GM18870 (cell line): ENCODE results near the gene CILP2.

Experiments
- ATAC-seq: cut with Tn5 transposase; IDR thresholded peaks from one replicate; pipeline ENCODE4 v1.9.1; 2021; ENCODE audit warnings: moderate library complexity; ENCODE audit not compliant: unreplicated experiment

Gene CILP2

DNA sequence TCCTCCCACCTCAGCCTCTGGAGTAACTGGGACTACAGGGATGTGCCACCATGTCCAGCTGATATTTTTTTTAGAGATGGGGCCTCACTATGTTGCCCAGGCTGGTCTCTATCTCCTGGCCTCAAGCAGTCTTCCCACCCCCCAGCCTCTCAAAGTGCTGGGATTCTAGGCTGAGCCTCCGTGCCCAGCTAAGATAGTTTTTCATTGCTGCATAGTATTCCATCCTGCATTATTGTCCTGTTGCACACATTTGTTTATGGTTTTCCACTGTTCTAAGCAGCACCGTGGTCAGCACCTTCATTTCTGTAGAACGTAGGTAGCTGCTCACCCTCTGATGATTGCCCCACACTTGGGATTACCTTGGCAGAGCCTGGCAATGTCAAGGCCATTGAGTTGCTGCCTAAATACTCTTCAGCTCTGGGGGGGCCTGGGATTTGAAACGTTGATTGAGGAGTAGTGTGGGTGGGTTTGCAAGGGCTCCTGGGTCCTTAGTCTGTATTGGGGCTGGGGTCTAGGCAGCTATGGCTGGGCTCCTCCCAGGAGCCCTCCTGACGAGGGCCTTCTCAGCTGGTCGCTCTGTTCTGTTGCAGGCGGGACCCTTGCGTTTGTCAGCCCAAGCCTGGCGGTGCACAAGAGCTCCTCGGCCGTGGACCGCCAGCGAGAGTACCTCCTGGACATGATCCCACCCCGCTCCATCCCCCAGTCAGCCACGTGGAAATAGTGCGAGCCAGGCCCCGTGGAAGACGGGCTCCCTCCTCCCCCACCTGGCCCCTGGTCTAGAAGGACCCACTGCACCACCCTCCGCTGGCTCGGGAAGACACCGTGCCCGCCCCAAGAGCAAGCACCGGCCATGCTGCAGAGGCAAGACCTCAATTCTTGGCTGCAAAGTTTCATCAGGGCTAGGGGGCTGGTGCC lies 33.1 kb upstream of the CILP2 start:
- no peak for ATAC-seq

DNA sequence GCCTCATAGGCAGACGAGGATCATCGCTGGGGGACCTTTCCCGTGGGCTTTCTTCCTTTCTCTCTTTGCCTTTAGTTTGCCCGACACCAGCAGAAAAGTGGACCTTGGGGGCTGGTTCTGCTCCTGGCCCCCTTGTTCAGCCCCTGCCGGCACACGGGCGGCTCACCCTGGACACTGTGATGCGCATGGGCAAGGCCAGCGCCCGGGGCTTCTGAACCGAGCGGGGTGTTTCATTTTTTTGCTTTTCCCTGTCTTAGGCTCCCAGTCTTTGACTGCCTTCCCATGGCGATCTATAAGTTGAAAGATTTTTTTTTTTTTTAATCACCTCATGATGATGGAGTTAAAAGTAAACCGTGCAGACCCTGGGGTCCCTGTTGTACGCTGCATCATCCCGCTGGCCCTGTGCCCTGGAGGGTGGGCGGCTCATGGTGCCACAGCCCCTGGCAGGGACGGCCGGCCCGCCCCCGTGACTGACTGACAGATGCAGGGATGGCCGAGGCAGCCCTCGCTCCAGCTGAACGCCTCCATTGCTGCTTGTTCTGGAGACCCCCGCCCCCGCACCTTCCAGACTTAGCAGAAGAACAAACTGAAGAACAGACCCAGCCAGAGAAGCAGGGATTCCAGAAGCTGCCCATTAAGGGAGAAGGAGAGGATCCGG lies 32.3 kb upstream of the CILP2 start:
- ATAC-seq: no peak

DNA sequence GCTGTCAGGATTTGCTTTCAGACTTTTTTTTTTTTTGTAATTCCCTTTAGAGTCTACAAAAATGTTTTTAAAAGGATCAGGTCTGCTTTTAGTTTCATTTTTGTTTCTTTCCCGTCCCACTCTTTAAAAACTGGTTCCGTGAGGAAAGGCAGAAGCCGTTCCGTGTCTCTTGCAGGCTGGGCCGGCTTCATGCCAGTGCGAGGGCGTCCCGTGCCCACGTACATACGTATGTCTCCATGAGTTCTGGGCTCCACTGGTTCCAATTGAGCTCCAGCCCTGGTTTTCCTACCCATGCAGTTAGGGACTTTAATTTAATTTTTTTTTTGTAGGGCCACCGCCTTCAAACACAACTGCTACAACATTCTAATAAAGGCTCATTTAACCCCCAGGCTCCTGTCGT lies 31.5 kb upstream of the CILP2 start:
- ATAC-seq: no peak

DNA sequence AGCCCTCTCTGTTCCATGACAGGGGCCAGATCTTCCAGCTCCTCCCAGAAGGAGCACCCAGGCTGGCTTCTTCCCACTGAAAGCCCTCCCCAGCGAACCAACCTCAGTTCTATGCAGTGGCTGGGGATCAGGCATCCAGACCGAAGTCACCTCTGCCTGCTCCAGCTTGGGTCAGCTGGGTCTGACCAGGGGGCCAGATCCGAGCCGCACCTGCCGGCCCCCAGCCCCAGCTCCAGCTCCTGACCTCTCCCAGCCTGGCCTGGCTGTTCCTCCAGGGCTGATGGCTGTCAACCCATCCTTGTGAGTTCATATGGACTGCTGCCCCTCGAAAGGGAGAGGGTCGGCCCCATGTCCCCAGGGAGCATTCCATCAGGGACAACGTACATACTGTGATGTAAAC lies 30.7 kb upstream of the CILP2 start:
- ATAC-seq: no peak

DNA sequence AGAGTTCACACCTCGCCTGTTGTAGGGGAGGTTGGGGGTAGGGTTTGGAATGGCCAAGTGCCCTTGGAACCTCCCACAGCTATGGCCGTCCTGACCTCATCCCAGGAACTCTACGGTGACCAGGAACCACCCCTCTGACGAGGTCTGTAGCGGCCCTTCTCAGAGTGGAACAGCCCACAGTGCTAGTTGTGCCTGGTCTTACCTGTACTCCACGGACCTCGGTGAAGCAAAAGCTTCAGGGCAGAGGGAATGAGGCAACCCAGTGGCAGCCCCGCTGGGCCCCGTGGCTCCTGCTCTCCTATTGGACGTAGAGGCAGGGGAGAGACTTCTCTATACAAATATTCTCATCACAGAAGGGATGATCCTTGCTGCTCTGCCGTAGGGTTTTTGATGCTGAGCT lies 29.8 kb upstream of the CILP2 start:
- no peak for ATAC-seq

DNA sequence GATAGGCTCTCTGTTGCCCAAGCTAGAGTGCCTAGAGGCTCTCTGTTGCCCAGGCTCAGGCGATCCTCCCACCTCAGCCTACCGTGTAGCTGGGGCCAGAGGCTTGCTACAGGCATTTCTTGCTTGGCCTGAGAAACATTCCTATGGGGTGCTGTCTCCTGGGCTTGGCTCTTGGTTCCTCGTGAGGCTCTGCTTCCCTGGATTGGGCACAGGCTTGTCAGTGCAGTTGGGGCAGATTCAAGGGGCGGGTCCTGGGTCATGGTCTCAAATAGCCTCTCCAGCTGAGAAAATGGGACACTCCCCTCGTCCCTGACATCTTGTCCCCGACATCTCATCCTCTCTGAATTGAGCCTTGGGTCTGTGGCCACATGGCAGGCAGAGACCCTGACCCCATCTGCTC lies 27.6 kb upstream of the CILP2 start:
- no peak for ATAC-seq

DNA sequence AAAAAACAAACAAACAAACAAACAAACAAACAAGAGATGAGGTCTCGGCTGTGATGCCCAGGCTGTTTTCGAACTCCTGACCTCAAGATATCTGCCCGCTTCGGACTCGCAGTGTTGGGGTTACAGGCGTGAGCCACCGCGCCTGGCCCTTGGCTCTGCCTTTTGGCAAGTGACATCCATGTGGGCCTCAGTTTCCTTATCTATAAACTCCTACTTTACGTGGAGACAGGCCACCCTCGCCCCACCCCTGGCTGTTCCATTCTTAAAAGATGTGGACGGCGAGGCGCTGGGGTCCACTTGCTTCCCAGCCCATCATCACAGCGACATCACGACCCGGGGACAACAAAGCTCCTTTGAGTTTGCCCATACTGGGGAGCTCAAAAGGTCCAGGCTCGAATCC lies 24.4 kb upstream of the CILP2 start:
- no peak for ATAC-seq

DNA sequence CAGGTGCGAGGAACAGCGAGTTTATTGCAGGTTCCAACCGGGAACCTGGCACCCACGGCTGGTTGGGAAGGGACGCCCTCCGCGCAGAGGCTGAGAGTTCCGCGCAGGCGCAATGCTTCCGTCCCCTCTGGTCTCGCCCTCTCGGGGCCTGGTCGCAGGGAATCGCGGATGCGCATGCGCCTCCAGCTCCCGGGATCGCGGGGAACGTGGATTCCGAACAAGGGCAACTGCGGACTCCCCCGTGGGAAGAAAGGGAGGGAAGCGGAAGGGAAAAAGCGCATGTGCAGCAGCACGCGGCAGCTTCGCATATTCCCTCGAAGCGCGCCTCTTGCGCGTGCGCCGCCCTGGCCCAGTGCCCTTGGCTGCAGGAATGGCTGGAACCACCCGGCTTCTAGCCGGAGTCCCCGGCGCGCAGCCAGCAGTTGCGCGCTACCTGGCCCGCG lies 23.8 kb upstream of the CILP2 start:
- ATAC-seq: no peak

DNA sequence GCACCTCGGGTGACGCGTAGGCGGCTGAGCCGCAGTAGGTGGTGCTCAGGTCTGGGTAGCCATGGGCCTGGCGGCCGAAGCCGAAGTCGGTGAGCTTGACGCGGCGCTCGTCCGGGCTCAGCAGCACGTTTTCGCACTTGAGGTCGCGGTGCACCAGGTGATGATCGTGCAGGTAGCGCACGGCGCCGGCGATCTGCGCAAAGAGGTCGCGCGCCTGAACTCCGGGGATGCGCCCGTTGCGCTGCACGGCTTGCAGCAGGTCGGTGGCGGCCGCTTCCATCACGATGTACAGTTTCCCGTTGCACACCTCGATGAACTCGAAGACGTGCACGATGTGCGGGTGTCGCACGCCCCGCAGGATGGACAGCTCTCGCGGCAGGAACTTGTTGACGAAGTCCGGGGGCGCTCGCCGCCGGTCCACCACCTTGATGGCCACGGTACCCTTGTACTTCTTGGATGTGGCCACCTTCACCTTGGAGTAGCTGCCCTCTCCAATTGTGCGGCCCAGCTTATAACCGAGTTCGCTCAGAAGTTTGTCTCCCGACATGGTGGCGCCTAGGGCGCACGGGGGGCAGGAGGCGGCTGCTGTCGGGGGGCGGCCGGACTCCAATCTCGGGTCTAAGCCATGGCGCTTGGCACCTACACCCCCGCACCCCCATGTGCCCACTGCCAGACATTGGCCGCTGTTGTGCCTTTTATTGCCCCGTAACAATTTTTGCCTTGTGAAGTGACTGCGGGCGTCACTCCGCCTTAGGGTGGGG lies 23.0 kb upstream of the CILP2 start, which contains the start of gene TSSK6:
Gene TSSK6 (minus strand): TSS at position 668 of the 761 bp plus-strand sequence. CDS start 121 bp downstream, at position 547.
- ATAC-seq: no peak

DNA sequence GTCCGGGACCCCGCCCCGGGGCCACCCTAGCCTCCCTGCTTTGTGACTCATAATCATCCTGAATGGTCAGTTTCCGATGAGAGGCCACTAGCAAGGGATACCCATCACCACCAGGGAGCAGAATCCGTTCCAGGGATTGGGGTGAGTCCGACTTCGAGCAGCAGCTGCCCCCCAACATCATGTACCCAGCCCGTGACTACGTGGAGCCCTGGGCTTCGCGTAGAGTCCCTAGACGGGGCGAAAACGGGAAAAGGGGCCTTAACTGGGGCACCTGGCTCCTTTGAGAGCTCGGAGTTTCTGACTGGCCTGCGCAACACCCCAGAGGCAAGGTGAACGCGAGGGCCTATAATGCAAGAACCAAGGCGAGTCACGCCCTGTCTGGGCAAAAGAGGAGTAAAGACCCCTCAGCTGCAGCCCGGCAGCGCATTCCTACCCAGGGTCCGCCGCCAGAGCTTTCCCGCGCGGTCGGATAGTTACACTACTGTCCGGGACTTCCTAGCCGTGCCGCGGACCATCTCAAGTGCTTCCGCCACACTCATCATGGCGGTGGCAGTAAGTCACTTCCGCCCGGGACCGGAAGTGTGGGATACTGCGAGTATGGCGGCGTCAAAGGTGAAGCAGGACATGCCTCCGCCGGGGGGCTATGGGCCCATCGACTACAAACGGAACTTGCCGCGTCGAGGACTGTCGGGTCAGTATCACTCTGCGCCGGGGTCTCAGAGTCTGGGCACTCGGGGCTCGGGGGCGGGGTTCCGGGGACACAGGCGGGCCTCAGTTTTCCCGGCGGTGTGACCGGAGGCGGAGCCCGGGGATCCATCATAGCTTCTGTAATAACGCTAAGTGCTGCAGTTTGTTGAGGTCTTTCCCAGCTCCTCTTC lies 22.2 kb upstream of the CILP2 start, which contains the start of gene NDUFA13:
Gene NDUFA13 (plus strand): TSS at position 584 of the 878 bp plus-strand sequence. CDS start 14 bp downstream, at position 598.
- ATAC-seq: peak; percentile 86

DNA sequence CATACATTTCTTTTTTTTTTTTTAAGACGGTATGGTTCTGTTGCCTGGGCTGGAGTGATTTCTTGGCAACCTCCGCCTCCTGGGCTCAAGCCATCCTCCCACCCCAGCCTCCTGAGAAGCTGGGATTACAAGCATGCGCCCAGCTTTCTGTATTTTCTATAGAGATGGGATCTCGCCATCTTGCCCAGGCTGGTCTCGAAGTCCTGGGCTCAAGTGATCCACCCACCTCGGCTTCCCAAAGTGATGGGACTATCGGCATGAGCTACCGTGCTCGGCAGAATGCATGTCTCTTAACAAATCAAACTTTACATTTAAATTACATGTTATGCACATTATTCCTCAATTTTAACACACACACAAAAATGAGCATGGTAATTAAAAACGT lies 20.8 kb upstream of the CILP2 start:
- ATAC-seq: no peak

DNA sequence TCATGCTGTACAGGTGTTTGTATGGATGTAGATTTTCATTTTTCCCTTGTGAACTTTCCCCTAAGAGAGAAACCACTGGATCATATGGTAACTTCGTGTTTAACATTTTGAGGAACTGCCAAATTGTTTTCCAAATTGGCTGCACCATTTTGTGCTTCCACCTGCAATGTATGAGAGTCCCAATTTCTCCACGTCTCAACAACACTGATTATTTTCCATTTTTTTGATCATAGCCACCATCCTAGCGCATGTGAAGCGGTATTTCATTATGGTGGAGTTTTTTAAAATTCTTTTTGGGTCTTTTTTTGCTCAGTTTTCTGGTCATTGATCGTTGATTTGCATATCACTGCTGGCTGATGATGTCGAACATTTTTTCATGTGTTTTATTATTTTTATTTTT lies 17.1 kb upstream of the CILP2 start:
- no peak for ATAC-seq

DNA sequence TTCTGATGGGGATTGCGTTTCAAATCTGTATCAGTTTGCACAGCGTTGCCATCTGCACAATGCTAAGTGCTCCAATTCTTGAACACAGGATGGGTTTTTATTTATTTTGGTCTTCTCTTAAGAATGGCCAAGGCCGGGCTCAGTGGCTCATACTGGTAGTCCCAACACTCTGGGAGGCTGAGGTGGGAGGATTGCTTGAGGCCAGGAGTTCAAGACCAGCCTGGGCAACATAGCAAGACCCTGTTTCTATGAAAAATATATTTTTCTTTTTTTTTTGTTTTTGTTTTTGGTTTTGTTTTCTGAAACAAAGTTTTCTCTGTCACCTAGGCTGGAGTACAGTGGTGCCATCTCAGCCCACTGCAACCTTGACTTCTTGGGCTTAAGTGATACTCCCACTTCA lies 14.9 kb upstream of the CILP2 start:
- no peak for ATAC-seq

DNA sequence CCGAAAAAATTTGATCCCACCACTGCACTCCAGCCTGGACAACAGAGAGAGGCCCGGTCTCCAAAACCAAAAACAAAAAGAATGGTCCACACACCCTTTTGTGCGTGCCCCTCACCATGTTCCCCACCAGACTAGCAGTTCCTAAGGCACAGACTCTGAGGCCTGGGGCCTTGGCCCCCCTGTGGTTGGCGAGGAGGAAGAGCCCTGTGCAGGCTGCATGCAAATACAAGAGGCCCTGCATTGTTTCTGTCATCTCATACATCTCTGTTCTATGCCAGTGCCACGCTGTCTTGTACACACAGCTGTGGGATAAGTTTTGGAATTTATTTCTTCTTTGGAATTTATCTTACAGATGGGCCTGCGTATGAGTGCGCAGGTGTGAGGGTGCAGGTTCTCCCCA lies 14.0 kb upstream of the CILP2 start:
- ATAC-seq: no peak

DNA sequence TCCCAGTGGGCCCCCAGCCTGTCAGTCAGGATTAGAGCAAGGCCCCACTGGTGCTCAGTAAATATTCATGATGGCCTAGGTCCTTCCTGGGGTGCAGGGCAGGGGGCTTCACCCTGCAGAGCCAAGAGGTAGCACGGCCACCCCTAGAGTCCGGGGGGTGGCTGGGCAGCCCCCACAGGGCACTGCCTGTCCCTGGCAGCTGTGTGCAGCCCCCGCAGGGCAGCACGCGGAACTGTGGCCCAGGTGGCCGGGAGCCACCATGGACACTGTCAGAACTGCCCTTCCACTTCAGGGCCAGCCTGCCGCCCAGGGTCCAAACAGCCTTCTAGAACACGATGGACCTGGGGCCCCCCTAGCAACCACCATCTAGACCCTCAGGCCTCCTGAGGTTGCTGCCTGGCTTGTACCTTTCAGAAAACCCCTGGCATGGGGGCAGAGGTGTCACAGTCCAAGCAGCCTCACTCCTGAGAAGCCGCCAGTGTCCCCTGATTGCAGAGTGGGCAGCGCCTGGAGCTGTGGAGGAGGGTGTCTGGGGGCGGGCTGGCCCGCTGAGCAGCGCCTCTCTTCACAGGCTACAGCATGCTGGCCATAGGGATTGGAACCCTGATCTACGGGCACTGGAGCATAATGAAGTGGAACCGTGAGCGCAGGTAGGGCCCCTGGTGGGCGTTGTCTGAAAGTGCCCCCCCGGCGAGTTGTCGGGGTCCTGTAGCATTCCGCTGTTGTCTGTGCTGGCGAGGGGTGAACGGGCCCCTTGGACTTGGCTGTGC lies 12.3 kb upstream of the CILP2 start:
- no peak for ATAC-seq

DNA sequence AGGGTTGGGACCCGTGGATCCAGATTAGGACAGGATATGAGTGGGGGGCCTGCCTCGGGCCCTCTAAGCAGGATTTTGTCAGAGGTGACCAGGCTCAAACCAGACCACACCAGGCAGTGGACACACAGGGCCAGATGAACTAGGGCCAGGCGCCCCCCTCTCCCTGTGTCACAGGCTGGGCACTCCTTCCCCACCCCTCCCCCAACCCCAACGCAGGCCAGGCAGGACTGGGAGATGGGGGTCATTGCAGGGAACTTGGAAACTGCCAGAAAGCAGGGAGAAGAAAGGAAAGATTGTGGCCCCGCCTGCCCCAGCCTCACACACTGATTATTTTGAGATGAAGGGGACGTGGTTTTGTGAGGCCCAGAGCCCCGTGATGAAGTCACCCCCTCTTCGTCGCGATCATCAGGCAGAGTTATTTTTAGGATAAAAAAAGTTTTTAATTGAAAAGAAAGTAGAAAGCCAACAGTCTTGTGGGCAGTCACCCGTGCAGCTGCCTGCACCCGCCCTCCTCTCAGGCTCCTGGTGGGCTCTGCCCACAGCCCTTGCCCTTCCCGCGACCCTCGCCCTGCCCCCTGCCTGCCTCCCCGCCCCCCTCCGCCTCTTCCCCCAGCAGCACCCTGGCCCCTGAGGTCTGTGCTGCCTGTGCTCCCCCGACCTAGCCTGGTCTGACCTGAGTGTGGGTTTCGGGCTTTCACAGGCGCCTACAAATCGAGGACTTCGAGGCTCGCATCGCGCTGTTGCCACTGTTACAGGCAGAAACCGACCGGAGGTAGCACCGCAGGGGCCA lies 11.3 kb upstream of the CILP2 start:
- no peak for ATAC-seq

DNA sequence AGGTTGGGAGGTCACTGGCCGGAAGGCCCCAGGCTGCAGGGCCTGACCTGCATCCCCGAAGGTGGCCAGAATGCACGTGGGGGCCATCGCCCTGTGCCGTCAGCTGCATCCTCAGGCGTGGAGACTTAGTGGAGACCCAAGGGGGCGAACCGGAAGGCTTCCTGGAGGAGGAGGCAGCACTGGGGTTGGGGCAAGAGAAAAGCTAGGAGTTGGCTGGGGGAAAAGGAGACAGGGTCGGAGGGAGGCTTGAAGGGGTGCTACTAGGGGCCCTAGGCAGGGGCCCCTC lies 10.8 kb upstream of the CILP2 start:
- ATAC-seq: no peak

DNA sequence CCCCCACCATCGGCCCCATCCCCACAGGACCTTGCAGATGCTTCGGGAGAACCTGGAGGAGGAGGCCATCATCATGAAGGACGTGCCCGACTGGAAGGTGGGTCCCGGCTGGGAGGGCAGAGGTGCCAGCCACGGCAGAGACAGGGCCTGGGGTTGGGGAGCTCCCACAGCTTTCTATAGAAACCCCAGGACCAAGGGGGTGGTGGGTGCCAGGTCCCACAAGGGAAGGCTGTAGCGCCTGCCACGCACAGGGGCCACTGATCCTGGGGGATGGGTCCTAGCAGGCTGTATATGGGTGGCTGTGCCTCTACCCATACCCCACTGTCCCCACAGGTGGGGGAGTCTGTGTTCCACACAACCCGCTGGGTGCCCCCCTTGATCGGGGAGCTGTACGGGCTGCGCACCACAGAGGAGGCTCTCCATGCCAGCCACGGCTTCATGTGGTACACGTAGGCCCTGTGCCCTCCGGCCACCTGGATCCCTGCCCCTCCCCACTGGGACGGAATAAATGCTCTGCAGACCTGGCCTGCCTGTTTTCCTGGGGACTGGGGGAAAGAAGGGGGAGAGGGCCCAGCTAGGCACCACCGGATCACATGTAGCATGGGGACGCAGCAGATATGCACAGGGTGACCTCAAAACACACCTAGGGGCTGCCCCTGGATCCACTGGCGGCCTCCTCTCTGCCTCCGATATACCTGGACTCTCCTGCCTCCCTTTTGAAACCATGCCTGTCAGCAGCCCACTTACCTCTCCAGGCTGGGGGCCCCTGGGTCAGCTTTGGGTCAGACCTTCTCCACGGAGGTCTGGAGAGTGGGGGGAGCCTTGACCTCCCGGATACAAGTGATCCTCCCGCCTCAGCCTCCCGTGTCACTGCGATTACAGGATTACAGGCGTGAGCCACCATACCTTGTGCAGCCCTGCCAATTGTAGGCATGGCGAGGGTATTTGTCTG lies 10.1 kb upstream of the CILP2 start:
- ATAC-seq: no peak
